ENCODE measurements around the gene SERP2. TPM values are rescaled to one million over a fixed set of nuclear protein-coding genes. Genes with fewer than 3 reads are reported as not detected.

The SERP2 gene
- total and polyA plus RNA-seq, 2 of the 8 experiments (the other 6 are each of a cell fraction or from before 2014, with no cell fraction given) = 2.0 to 2.3 TPM

- no peak overlapping the region for H4K8ac ChIP-seq (ENCODE audit: extremely low read depth, insufficient read depth, low read length)
- no peak overlapping the region for H3K4me2 ChIP-seq (ENCODE audit: insufficient read depth in 1 of 2, low read depth in 2 of 2, low read length in 2 of 2)
- no peaks in the 10 kb centered on the region for H3K9me3 ChIP-seq (ENCODE audit: insufficient read depth in 2 of 2, low read depth in 1 of 2, low read length in 1 of 2)
- H3K14ac ChIP-seq (ENCODE audit: insufficient read length) = no peak overlapping the region
- H2AK5ac ChIP-seq (ENCODE audit: low read depth, low read length) = no peak overlapping the region
- H3K27me3 ChIP-seq (replicated peaks in 1 of 4; ENCODE audit: control insufficient read depth in 3 of 4, extremely low read depth in 1 of 4, insufficient read depth in 3 of 4, low read length in 3 of 4) = no peaks in the 10 kb centered on the region
- no peak overlapping the region for H3K4me3 ChIP-seq (ENCODE audit: extremely low read depth in 1 of 4, insufficient read depth in 2 of 4, low read depth in 3 of 4, low read length in 4 of 4)
- H3K23ac ChIP-seq (ENCODE audit: insufficient read length) = no peak overlapping the region
- no peak overlapping the region for H2BK5ac ChIP-seq (ENCODE audit: low read depth, low read length)
- no peak overlapping the region for H2BK120ac ChIP-seq (replicated peaks; ENCODE audit: low read depth, low read length)
- H4K20me1 ChIP-seq (replicated peaks in 1 of 2; ENCODE audit: control insufficient read depth in 1 of 2, insufficient read depth in 2 of 2, low read length in 2 of 2) = no peaks in the 10 kb centered on the region
- H2AFZ ChIP-seq (ENCODE audit: low read length) = no peak overlapping the region
- no peak overlapping the region for H3K4ac ChIP-seq (replicated peaks; ENCODE audit: insufficient read length, low read depth, low read length)
- no peak for TF ChIP-seq SIN3A (conservative IDR thresholded peaks at IDR 0.05 in 1 of 2, IDR thresholded peaks at IDR 0.05 in 1 of 2; ENCODE audit: low read depth in 1 of 2, low read length in 2 of 2)
- no peak for TF ChIP-seq BACH1 (IDR thresholded peaks at IDR 0.05; ENCODE audit: low read length)
- TF ChIP-seq TAF1 (IDR thresholded peaks at IDR 0.05; ENCODE audit: low read depth, low read length) = no peak
- TF ChIP-seq SRF (IDR thresholded peaks at IDR 0.05; ENCODE audit: low read depth, low read length) = no peak
- no peak for TF ChIP-seq MAX (IDR thresholded peaks at IDR 0.05)
- TF ChIP-seq CBX8 (IDR thresholded peaks at IDR 0.05; ENCODE audit: borderline replicate concordance, low read depth, low read length) = no peak
- TF ChIP-seq FOSL1 (IDR thresholded peaks at IDR 0.05; ENCODE audit: insufficient read depth, low read depth, low read length) = no peak
- TF ChIP-seq BCL11A (IDR thresholded peaks at IDR 0.05; ENCODE audit: low read depth in 2 of 2, low read length in 2 of 2) = no peak
- TF ChIP-seq ASH2L (IDR thresholded peaks at IDR 0.05; ENCODE audit: low read length) = no peak
- H3K79me2 ChIP-seq (ENCODE audit: control insufficient read depth in 1 of 2, insufficient read depth in 2 of 2, low read length in 2 of 2) = no peaks in the 10 kb centered on the region
- no peak overlapping the region for H3K18ac ChIP-seq (ENCODE audit: extremely low read depth, low read length)
- H3K56ac ChIP-seq (replicated peaks; ENCODE audit: insufficient read length, low read depth, low read length) = no peak overlapping the region
- DNase-seq (ENCODE audit: low read depth in 1 of 2, low spot score in 2 of 2) (no peak), FAIRE-seq (no peak)
- ChIA-PET CTCF (ENCODE audit: partially characterized antibody) (interaction anchor here (1.4 to 1.5 kb wide), 4 partner anchors 14 to 40 kb away, joined by 3 to 6 read pairs (median 3); no protein-coding TSS in a partner anchor), POLR2A (ENCODE audit: partially characterized antibody) (interaction anchor here (1.0 kb wide), 1 partner anchor 19 kb away, joined by 3 read pairs; no protein-coding TSS in a partner anchor)
- H2BK20ac ChIP-seq (ENCODE audit: low read length) = no peak overlapping the region
- no peak overlapping the region for H2BK12ac ChIP-seq (ENCODE audit: low read depth, low read length)
- no peak overlapping the region for H4K5ac ChIP-seq (ENCODE audit: insufficient read length, low read depth, low read length)
- 95% methylated on average over 3 of the region's 3 CpGs; no CpG with 5 or more reads in 1 of the 2 experiments for WGBS, 2 experiments (ENCODE audit: extremely low coverage in 1 of 2, insufficient coverage in 1 of 2, insufficient read length in 1 of 2, insufficient replicate concordance in 2 of 2, low coverage in 1 of 2, low lambda C conversion rate in 2 of 2, missing lambda C conversion rate in 1 of 2)
- H3K9ac ChIP-seq (replicated peaks in 1 of 4; ENCODE audit: extremely low read depth in 1 of 4, low read depth in 3 of 4, low read length in 3 of 4) = no peak overlapping the region
- H2BK15ac ChIP-seq (ENCODE audit: low read length) = no peak overlapping the region
- no peaks in the 10 kb centered on the region for H3K79me1 ChIP-seq (ENCODE audit: low read depth, low read length)
- H3K23me2 ChIP-seq (ENCODE audit: low read depth, low read length) = no peaks in the 10 kb centered on the region
- no peaks in the 10 kb centered on the region for H3K36me3 ChIP-seq (ENCODE audit: control insufficient read depth in 2 of 4, insufficient read depth in 4 of 4, low read length in 3 of 4)
- H3K4me1 ChIP-seq (replicated peaks in 1 of 4; ENCODE audit: control insufficient read depth in 3 of 4, insufficient read depth in 4 of 4, low read length in 3 of 4) = peaks cover 6 to 23% (median 14%) of the 10 kb centered on the region in 4 experiments
- no peak overlapping the region for H3K27ac ChIP-seq (ENCODE audit: low read depth, low read length)
- H4K91ac ChIP-seq (replicated peaks; ENCODE audit: insufficient read length, low read length) = no peak overlapping the region
These were observed 25.4 kb downstream of the SERP2 start for GRCh38 chr13:44399074-44399473.
